HCT116 (cell line): ENCODE measurements around the gene COMTD1. TPM values are rescaled to one million over a fixed set of nuclear protein-coding genes. Genes with fewer than 3 reads are reported as not detected.

Experiments
- ATAC-seq: fragments of 200-7000 bp; cut with Tn5 transposase; 2 replicates; pipeline ENCODE4 v1.9.1; 2020; ENCODE audit warnings: mild to moderate bottlenecking, moderate library complexity
- BruUV-seq: library from RNA; stranded (reverse); fragments of 400-500 nt; replicated peaks from 2 replicates; lab custom pipeline; 2021; lab: Mats Ljungman, UMichigan
- CTCF ChIA-PET: fragments of 300-600 bp; sonication (Branson Sonifier 250); formaldehyde crosslinking; loops from one replicate; lab custom pipeline; 2021; ENCODE audit warnings: antibody characterized with exemption; lab: Charles Lee
- POLR2A ChIA-PET: fragments of 300-600, 350-600 bp; sonication (Branson Sonifier 250); formaldehyde crosslinking; loops from one replicate; lab custom pipeline; 2021; ENCODE audit warnings: antibody characterized with exemption; lab: Charles Lee
- RAD21 ChIA-PET, 2 experiments: fragments of 300-600 bp; sonication (Branson Sonifier 250); formaldehyde crosslinking; loops; one replicate each; lab custom pipeline; 2023; ENCODE audit warnings: low total read pairs in 2 of 2; ENCODE audit not compliant: uncharacterized antibody in 2 of 2, unreplicated experiment in 2 of 2, low non-redundant PET in 1 of 2; lab: Charles Lee
- DNase-seq: peaks from one replicate; pipeline ENCODE4 v3.0.0-alpha.2; 2010; ENCODE audit warnings: low read depth, low spot score
- H2AFZ ChIP-seq: fragments of 200-600 bp; shearing (Covaris generic), sonication (generic); 2 replicates; pipeline ENCODE4 v1.6.1; 2017; ENCODE audit warnings: low read depth, mixed run types, mixed read lengths, antibody characterized with exemption, low read length; ENCODE audit not compliant: poor library complexity, severe bottlenecking
- H3K27ac ChIP-seq: 2 replicates; pipeline ENCODE4 v1.5.1; 2012; ENCODE audit warnings: low read depth, low read length
- H3K27me3 ChIP-seq: fragments of 200-600 bp; sonication (generic); 2 replicates; pipeline ENCODE4 v1.6.1; 2016; ENCODE audit warnings: mixed run types, low read length, mixed read lengths; ENCODE audit not compliant: insufficient read depth
- H3K36me3 ChIP-seq, 2 experiments: fragments of 200-500 bp in 1 of 2; fragments of 200-600 bp in 1 of 2; sonication (Bioruptor generic) in 1 of 2; sonication (generic) in 1 of 2; 2 replicates each; pipeline versions ENCODE4 v1.5.1 to v1.6.1; 2014 to 2016; ENCODE audit warnings: low read length in 2 of 2, inconsistent platforms in 1 of 2, mixed read lengths in 1 of 2, mixed run types in 1 of 2; ENCODE audit not compliant: insufficient read depth in 2 of 2, control insufficient read depth in 1 of 2
- H3K4me1 ChIP-seq, 2 experiments: fragments of 200-600 bp in 1 of 2; sonication (generic) in 1 of 2; 2 replicates each; pipeline versions ENCODE4 v1.5.1 to v1.6.1; 2012 to 2017; ENCODE audit warnings: low read length in 2 of 2, inconsistent platforms in 1 of 2, mild to moderate bottlenecking in 1 of 2, mixed read lengths in 1 of 2, mixed run types in 1 of 2, moderate library complexity in 1 of 2; ENCODE audit not compliant: insufficient read depth in 2 of 2, control insufficient read depth in 1 of 2
- H3K4me2 ChIP-seq: fragments of 200-600 bp; sonication (generic); 2 replicates; pipeline ENCODE4 v1.6.1; 2017; ENCODE audit warnings: mixed run types, low read length, mixed read lengths
- H3K4me3 ChIP-seq, 2 experiments: fragments of 200-600 bp in 1 of 2; sonication (generic) in 1 of 2; replicated peaks in 1 of 2; 2 replicates each; pipeline ENCODE4 v1.5.1; 2011 to 2016; ENCODE audit warnings: low read length in 2 of 2, control low read depth in 1 of 2, low read depth in 1 of 2, mild to moderate bottlenecking in 1 of 2, mixed read lengths in 1 of 2, mixed run types in 1 of 2
- H3K79me2 ChIP-seq: fragments of 200-600 bp; sonication (generic); 2 replicates; pipeline ENCODE4 v1.6.1; 2017; ENCODE audit warnings: mild to moderate bottlenecking, mixed run types, low read length, moderate library complexity, mixed read lengths; ENCODE audit not compliant: insufficient read depth
- H3K9ac ChIP-seq: fragments of 200-600 bp; sonication (generic); 2 replicates; pipeline ENCODE4 v1.6.1; 2016; ENCODE audit warnings: low read length, mixed read lengths
- H3K9me2 ChIP-seq: fragments of 200-600 bp; sonication (generic), shearing (Covaris generic); 2 replicates; pipeline ENCODE4 v1.6.1; 2017; ENCODE audit warnings: mixed run types, mild to moderate bottlenecking, moderate library complexity; ENCODE audit not compliant: insufficient read depth
- H3K9me3 ChIP-seq, 2 experiments: fragments of 200-500 bp in 1 of 2; fragments of 200-600 bp in 1 of 2; sonication (Bioruptor generic) in 1 of 2; sonication (generic) in 1 of 2; 2 replicates each; pipeline ENCODE4 v1.6.1; 2014 to 2017; ENCODE audit warnings: low read length in 2 of 2, mixed read lengths in 2 of 2, inconsistent platforms in 1 of 2, low read depth in 1 of 2, mild to moderate bottlenecking in 1 of 2, mixed run types in 1 of 2, moderate library complexity in 1 of 2; ENCODE audit not compliant: control insufficient read depth in 1 of 2, insufficient read depth in 1 of 2
- H4K20me1 ChIP-seq: fragments of 200-600 bp; sonication (generic), shearing (Covaris generic); 2 replicates; pipeline ENCODE4 v1.6.1; 2017; ENCODE audit warnings: mixed run types, mild to moderate bottlenecking, moderate library complexity; ENCODE audit not compliant: insufficient read depth
- ATF3 ChIP-seq: IDR thresholded peaks from 2 replicates; pipeline ENCODE4 v1.6.1; 2012
- CBX3 ChIP-seq: IDR thresholded peaks from 2 replicates; pipeline ENCODE4 v1.6.1; 2012; ENCODE audit warnings: low read depth
- EGR1 ChIP-seq: IDR thresholded peaks from 2 replicates; pipeline ENCODE4 v1.6.1; 2012; ENCODE audit warnings: low read depth
- ELF1 ChIP-seq: IDR thresholded peaks from 2 replicates; pipeline ENCODE4 v1.6.1; 2012; ENCODE audit warnings: low read depth, borderline replicate concordance
- FOSL1 ChIP-seq: IDR thresholded peaks from 2 replicates; pipeline ENCODE4 v1.6.1; 2012; ENCODE audit warnings: low read depth
- JUND ChIP-seq: IDR thresholded peaks from 2 replicates; pipeline ENCODE4 v1.6.1; 2012
- POLR2AphosphoS5 ChIP-seq: IDR thresholded peaks from 2 replicates; pipeline ENCODE4 v1.6.1; 2011; ENCODE audit warnings: mild to moderate bottlenecking, low read depth, low read length, moderate library complexity
- SIN3A ChIP-seq: IDR thresholded peaks from 2 replicates; pipeline ENCODE4 v1.6.1; 2012; ENCODE audit warnings: low read depth
- ZBTB33 ChIP-seq: IDR thresholded peaks from 2 replicates; pipeline ENCODE4 v1.6.1; 2011; ENCODE audit warnings: mild to moderate bottlenecking, low read length, moderate library complexity; ENCODE audit not compliant: insufficient replicate concordance; ENCODE audit errors: extremely low read depth
- ZFX ChIP-seq: fragments of 450-650 bp; IDR thresholded peaks from 2 replicates; pipeline ENCODE4 v1.6.1; 2017
- intact Hi-C: fragments of 100-400 bp; cut with micrococcal nuclease; formaldehyde crosslinking; loops from 2 replicates; pipeline ENCODE4 v1.10.0; 2022
- total RNA-seq: library from RNA; stranded (reverse); gene quantifications from one replicate; pipeline ENCODE4 v1.2.1, GENCODE V29; 2021; ENCODE audit not compliant: unreplicated experiment

Gene COMTD1
- total RNA-seq, 1 experiment from 2014 or later: 35.1 TPM

- ChIA-PET POLR2A (no interaction called here), CTCF (no interaction called here), RAD21 (no interaction called here)
- Histone ChIP-seq H3K9me2 (no peaks in the 10 kb centered on the region), H3K27ac (no peak overlapping the region), H2AFZ (no peak overlapping the region)
- ATAC-seq: no peak
- TF ChIP-seq FOSL1: no peak
- no peak for TF ChIP-seq ATF3
- TF ChIP-seq SIN3A: no peak
- TF ChIP-seq ELF1: no peak
- TF ChIP-seq ZBTB33: no peak
- no peak for TF ChIP-seq POLR2AphosphoS5
- no peak for TF ChIP-seq ZFX
- TF ChIP-seq CBX3: no peak
- no peak for TF ChIP-seq EGR1
- no peak for TF ChIP-seq JUND
- TF ChIP-seq, all 23 proteins: peak for 0
- Histone ChIP-seq H3K4me2 (no peak overlapping the region), H3K79me2 (no peaks in the 10 kb centered on the region), H3K36me3 (no peaks in the 10 kb centered on the region), H4K20me1 (no peaks in the 10 kb centered on the region), H3K4me1 (peaks cover 2 to 23% of the 10 kb centered on the region in 2 experiments; a peak in 2 of 4 replicates), H3K27me3 (no peaks in the 10 kb centered on the region), H3K9ac (no peak overlapping the region), H3K9me3 (no peaks in the 10 kb centered on the region), H3K4me3 (no peak overlapping the region)
- BruUV-seq: no TSS peak
- intact Hi-C loops: no loop called here
- DNase-seq: no peak
Measured at GRCh38 chr10:75197066-75197465, 38.7 kb downstream of the COMTD1 start.
